ENCODE results near the gene HOXC10.

HOXC10 gene

GRCh38 chr12:53944907-53945847, 39.8 kb upstream of the HOXC10 start:
- H3K9me3 ChIP-seq (ENCODE audit: control insufficient read depth, insufficient read depth, low read length): no peaks in the 10 kb centered on the region
- H3K4me1 ChIP-seq (ENCODE audit: insufficient read depth, low read length): no peaks in the 10 kb centered on the region
- H3K36me3 ChIP-seq (ENCODE audit: insufficient read depth, low read length): no peaks in the 10 kb centered on the region
- H3K9ac ChIP-seq (ENCODE audit: low read depth, low read length): no peak overlapping the region

GRCh38 chr12:53947743-53948142, 37.2 kb upstream of the HOXC10 start:
- Histone ChIP-seq H3K9ac (ENCODE audit: low read depth, low read length) (no peak overlapping the region), H3K36me3 (ENCODE audit: insufficient read depth, low read length) (no peaks in the 10 kb centered on the region), H3K4me1 (ENCODE audit: insufficient read depth, low read length) (0 out of 2 replicates have a peak, but pooled peaks cover 2% of the 10 kb centered on the region), H3K9me3 (ENCODE audit: control insufficient read depth, insufficient read depth, low read length) (no peaks in the 10 kb centered on the region)

GRCh38 chr12:53948650-53949593, 36.0 kb upstream of the HOXC10 start:
- Histone ChIP-seq H3K9ac (ENCODE audit: low read depth, low read length) (no peak overlapping the region), H3K9me3 (ENCODE audit: control insufficient read depth, insufficient read depth, low read length) (no peaks in the 10 kb centered on the region), H3K4me1 (ENCODE audit: insufficient read depth, low read length) (peaks cover 6% of the 10 kb centered on the region; the same call in 1 of the 2 replicates), H3K36me3 (ENCODE audit: insufficient read depth, low read length) (no peaks in the 10 kb centered on the region)

GRCh38 chr12:53949631-53950436, 35.1 kb upstream of the HOXC10 start:
- Histone ChIP-seq H3K9me3 (ENCODE audit: control insufficient read depth, insufficient read depth, low read length) (no peaks in the 10 kb centered on the region), H3K4me1 (ENCODE audit: insufficient read depth, low read length) (peaks cover 6% of the 10 kb centered on the region; the same call in 1 of the 2 replicates), H3K36me3 (ENCODE audit: insufficient read depth, low read length) (no peaks in the 10 kb centered on the region), H3K9ac (ENCODE audit: low read depth, low read length) (no peak overlapping the region)

GRCh38 chr12:53950437-53950773, 34.5 kb upstream of the HOXC10 start:
- Histone ChIP-seq H3K36me3 (ENCODE audit: insufficient read depth, low read length) (no peaks in the 10 kb centered on the region), H3K4me1 (ENCODE audit: insufficient read depth, low read length) (peaks cover 6% of the 10 kb centered on the region; the same call in 1 of the 2 replicates), H3K9ac (ENCODE audit: low read depth, low read length) (no peak overlapping the region), H3K9me3 (ENCODE audit: control insufficient read depth, insufficient read depth, low read length) (no peaks in the 10 kb centered on the region)

- H3K4me1 ChIP-seq (ENCODE audit: insufficient read depth, low read length): peaks cover 9% of the 10 kb centered on the region; the same call in 1 of the 2 replicates
- H3K36me3 ChIP-seq (ENCODE audit: insufficient read depth, low read length): no peaks in the 10 kb centered on the region
- no peak overlapping the region for H3K9ac ChIP-seq (ENCODE audit: low read depth, low read length)
- H3K9me3 ChIP-seq (ENCODE audit: control insufficient read depth, insufficient read depth, low read length): no peaks in the 10 kb centered on the region
These were observed 34.0 kb upstream of the HOXC10 start for GRCh38 chr12:53950789-53951576.

- H3K4me1 ChIP-seq (ENCODE audit: insufficient read depth, low read length): peaks cover 10% of the 10 kb centered on the region; the same call in 1 of the 2 replicates
- no peaks in the 10 kb centered on the region for H3K36me3 ChIP-seq (ENCODE audit: insufficient read depth, low read length)
- no peaks in the 10 kb centered on the region for H3K9me3 ChIP-seq (ENCODE audit: control insufficient read depth, insufficient read depth, low read length)
- no peak overlapping the region for H3K9ac ChIP-seq (ENCODE audit: low read depth, low read length)
These were observed 33.2 kb upstream of the HOXC10 start for GRCh38 chr12:53951577-53952334.

- Histone ChIP-seq H3K36me3 (ENCODE audit: insufficient read depth, low read length) (no peaks in the 10 kb centered on the region), H3K9me3 (ENCODE audit: control insufficient read depth, insufficient read depth, low read length) (no peaks in the 10 kb centered on the region), H3K4me1 (ENCODE audit: insufficient read depth, low read length) (peaks cover 10% of the 10 kb centered on the region; the same call in 1 of the 2 replicates), H3K9ac (ENCODE audit: low read depth, low read length) (no peak overlapping the region)
These were observed 32.6 kb upstream of the HOXC10 start for GRCh38 chr12:53952335-53952694.

GRCh38 chr12:53952871-53953734, 31.8 kb upstream of the HOXC10 start:
- no peaks in the 10 kb centered on the region for H3K36me3 ChIP-seq (ENCODE audit: insufficient read depth, low read length)
- H3K9me3 ChIP-seq (ENCODE audit: control insufficient read depth, insufficient read depth, low read length): no peaks in the 10 kb centered on the region
- no peak overlapping the region for H3K9ac ChIP-seq (ENCODE audit: low read depth, low read length)
- peaks cover 10% of the 10 kb centered on the region; the same call in 1 of the 2 replicates for H3K4me1 ChIP-seq (ENCODE audit: insufficient read depth, low read length)

- peaks cover 10% of the 10 kb centered on the region; the same call in 1 of the 2 replicates for H3K4me1 ChIP-seq (ENCODE audit: insufficient read depth, low read length)
- H3K36me3 ChIP-seq (ENCODE audit: insufficient read depth, low read length): no peaks in the 10 kb centered on the region
- no peaks in the 10 kb centered on the region for H3K9me3 ChIP-seq (ENCODE audit: control insufficient read depth, insufficient read depth, low read length)
- H3K9ac ChIP-seq (ENCODE audit: low read depth, low read length): no peak overlapping the region
These were observed 30.9 kb upstream of the HOXC10 start for GRCh38 chr12:53953831-53954693.

- H3K9me3 ChIP-seq (ENCODE audit: control insufficient read depth, insufficient read depth, low read length): no peaks in the 10 kb centered on the region
- no peaks in the 10 kb centered on the region for H3K36me3 ChIP-seq (ENCODE audit: insufficient read depth, low read length)
- peaks cover 10% of the 10 kb centered on the region; the same call in 1 of the 2 replicates for H3K4me1 ChIP-seq (ENCODE audit: insufficient read depth, low read length)
- no peak within 1 kb of the TSS for H3K9ac ChIP-seq (ENCODE audit: low read depth, low read length)
These were observed 30.3 kb upstream of the HOXC10 start, which contains the start of gene HOXC12 for GRCh38 chr12:53954694-53955035. Gene HOXC12, plus strand, starts transcription at chr12:53954903. Its CDS starts 27 bp downstream, at chr12:53954930.
